ENCODE measurements around the gene CAPZA1.

Gene CAPZA1

DNA sequence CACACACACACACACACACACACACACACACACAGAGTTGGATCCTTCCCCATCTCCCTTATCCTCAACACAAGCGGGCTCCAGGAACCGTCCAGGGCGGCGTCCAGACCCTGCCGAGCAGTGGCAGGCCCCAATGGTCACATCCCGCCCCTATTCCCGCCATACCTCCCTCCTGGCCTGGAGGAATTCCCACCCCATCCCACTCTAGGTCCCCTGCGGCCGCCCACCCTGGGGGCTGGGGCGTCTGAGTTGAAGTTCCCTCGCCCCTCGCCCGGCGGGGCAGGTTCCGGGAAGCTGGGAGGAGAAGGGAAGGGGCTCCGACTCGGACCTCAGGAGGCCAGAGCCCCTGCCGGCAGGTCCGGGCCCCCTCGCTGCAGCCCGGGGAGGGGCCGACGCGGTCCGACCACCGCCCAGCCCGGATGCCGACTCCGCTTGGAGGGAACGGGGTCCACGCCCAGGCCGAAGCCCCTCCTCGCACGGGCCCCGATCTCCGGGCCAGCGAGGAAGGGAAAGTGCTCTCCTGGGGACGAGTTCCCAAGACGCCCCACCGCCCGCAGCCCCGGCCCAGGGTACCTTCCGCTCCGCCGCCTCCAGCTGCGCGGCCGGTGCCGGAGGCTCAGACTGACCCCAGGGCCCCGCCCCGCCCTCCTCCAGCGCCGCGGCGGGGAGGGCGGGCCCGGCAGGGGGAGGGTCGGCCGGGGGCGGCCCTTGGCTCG is 87.0 kb downstream of the CAPZA1 start, which contains the start of gene RHOC (continued):
- TF ChIP-seq ZBTB1 (tag by site-specific recombination; IDR thresholded peaks at IDR 0.05) = no peak
- peak; percentile 71; the same call in 1 of the 2 replicates for TF ChIP-seq KLF8 (tag by site-specific recombination; IDR thresholded peaks at IDR 0.05)
- TF ChIP-seq, protein P1, sequence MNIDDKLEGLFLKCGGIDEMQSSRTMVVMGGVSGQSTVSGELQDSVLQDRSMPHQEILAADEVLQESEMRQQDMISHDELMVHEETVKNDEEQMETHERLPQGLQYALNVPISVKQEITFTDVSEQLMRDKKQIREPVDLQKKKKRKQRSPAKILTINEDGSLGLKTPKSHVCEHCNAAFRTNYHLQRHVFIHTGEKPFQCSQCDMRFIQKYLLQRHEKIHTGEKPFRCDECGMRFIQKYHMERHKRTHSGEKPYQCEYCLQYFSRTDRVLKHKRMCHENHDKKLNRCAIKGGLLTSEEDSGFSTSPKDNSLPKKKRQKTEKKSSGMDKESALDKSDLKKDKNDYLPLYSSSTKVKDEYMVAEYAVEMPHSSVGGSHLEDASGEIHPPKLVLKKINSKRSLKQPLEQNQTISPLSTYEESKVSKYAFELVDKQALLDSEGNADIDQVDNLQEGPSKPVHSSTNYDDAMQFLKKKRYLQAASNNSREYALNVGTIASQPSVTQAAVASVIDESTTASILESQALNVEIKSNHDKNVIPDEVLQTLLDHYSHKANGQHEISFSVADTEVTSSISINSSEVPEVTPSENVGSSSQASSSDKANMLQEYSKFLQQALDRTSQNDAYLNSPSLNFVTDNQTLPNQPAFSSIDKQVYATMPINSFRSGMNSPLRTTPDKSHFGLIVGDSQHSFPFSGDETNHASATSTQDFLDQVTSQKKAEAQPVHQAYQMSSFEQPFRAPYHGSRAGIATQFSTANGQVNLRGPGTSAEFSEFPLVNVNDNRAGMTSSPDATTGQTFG (tag by site-specific recombination; IDR thresholded peaks at IDR 0.05; ENCODE audit: borderline replicate concordance) = no peak
- 0 out of 2 replicates have a peak, but pooled peaks have one; percentile 27 for TF ChIP-seq ZFP69B (tag by site-specific recombination; IDR thresholded peaks at IDR 0.05)
- TF ChIP-seq, protein P2, sequence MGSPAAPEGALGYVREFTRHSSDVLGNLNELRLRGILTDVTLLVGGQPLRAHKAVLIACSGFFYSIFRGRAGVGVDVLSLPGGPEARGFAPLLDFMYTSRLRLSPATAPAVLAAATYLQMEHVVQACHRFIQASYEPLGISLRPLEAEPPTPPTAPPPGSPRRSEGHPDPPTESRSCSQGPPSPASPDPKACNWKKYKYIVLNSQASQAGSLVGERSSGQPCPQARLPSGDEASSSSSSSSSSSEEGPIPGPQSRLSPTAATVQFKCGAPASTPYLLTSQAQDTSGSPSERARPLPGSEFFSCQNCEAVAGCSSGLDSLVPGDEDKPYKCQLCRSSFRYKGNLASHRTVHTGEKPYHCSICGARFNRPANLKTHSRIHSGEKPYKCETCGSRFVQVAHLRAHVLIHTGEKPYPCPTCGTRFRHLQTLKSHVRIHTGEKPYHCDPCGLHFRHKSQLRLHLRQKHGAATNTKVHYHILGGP (tag by site-specific recombination; IDR thresholded peaks at IDR 0.05) = no peak
- TF ChIP-seq ZNF501 (tag by site-specific recombination; IDR thresholded peaks at IDR 0.05) = 0 out of 2 replicates have a peak, but pooled peaks have one; percentile 49
- TF ChIP-seq ZNF274 (IDR thresholded peaks at IDR 0.05; ENCODE audit: low read length) = no peak
- no peak for TF ChIP-seq ZNF274 (tag by site-specific recombination; IDR thresholded peaks at IDR 0.05; ENCODE audit: borderline replicate concordance)
- TF ChIP-seq, protein P3, sequence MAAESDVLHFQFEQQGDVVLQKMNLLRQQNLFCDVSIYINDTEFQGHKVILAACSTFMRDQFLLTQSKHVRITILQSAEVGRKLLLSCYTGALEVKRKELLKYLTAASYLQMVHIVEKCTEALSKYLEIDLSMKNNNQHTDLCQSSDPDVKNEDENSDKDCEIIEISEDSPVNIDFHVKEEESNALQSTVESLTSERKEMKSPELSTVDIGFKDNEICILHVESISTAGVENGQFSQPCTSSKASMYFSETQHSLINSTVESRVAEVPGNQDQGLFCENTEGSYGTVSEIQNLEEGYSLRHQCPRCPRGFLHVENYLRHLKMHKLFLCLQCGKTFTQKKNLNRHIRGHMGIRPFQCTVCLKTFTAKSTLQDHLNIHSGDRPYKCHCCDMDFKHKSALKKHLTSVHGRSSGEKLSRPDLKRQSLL (tag by site-specific recombination; IDR thresholded peaks at IDR 0.05) = 0 out of 2 replicates have a peak, but pooled peaks have one; percentile 10
- TF ChIP-seq ZNF626 (tag by site-specific recombination; IDR thresholded peaks at IDR 0.05) = no peak
- no peak for TF ChIP-seq ZNF555 (tag by site-specific recombination; conservative IDR thresholded peaks at IDR 0.05)
- 0 out of 2 replicates have a peak, but pooled peaks have one; percentile 74 for TF ChIP-seq ZNF473 (tag by site-specific recombination; IDR thresholded peaks at IDR 0.05)
- peak; percentile 48; the same call in 1 of the 2 replicates for TF ChIP-seq EGR2 (tag by site-specific recombination; IDR thresholded peaks at IDR 0.05; ENCODE audit: low read depth)
- TF ChIP-seq ZBTB17 (tag by site-specific recombination; IDR thresholded peaks at IDR 0.05) = peak; percentile 53
- no peak for TF ChIP-seq HOXC10 (CRISPR knock-in tag; IDR thresholded peaks at IDR 0.05)
- TF ChIP-seq, protein P4, sequence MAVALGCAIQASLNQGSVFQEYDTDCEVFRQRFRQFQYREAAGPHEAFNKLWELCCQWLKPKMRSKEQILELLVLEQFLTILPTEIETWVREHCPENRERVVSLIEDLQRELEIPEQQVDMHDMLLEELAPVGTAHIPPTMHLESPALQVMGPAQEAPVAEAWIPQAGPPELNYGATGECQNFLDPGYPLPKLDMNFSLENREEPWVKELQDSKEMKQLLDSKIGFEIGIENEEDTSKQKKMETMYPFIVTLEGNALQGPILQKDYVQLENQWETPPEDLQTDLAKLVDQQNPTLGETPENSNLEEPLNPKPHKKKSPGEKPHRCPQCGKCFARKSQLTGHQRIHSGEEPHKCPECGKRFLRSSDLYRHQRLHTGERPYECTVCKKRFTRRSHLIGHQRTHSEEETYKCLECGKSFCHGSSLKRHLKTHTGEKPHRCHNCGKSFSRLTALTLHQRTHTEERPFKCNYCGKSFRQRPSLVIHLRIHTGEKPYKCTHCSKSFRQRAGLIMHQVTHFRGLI (tag by site-specific recombination; IDR thresholded peaks at IDR 0.05) = peak; percentile 13; the same call in 1 of the 2 replicates
- no peak for TF ChIP-seq ZNF843 (tag by site-specific recombination; IDR thresholded peaks at IDR 0.05)
- peak; percentile 13; the same call in 1 of the 2 replicates for TF ChIP-seq ZBTB7A (tag by site-specific recombination; IDR thresholded peaks at IDR 0.05; ENCODE audit: low read depth)
- no peak for TF ChIP-seq ZNF19 (tag by site-specific recombination; IDR thresholded peaks at IDR 0.05; ENCODE audit: low read depth)
- TF ChIP-seq, protein P5, sequence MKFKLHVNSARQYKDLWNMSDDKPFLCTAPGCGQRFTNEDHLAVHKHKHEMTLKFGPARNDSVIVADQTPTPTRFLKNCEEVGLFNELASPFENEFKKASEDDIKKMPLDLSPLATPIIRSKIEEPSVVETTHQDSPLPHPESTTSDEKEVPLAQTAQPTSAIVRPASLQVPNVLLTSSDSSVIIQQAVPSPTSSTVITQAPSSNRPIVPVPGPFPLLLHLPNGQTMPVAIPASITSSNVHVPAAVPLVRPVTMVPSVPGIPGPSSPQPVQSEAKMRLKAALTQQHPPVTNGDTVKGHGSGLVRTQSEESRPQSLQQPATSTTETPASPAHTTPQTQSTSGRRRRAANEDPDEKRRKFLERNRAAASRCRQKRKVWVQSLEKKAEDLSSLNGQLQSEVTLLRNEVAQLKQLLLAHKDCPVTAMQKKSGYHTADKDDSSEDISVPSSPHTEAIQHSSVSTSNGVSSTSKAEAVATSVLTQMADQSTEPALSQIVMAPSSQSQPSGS (tag by site-specific recombination; IDR thresholded peaks at IDR 0.05; ENCODE audit: low read depth) = no peak
- peak; percentile 52; the same call in 1 of the 2 replicates for TF ChIP-seq KLF1 (tag by site-specific recombination; IDR thresholded peaks at IDR 0.05)

All from HEK293 (cell line).